ENCODE results near the gene HABP2.

HABP2 gene

DNA sequence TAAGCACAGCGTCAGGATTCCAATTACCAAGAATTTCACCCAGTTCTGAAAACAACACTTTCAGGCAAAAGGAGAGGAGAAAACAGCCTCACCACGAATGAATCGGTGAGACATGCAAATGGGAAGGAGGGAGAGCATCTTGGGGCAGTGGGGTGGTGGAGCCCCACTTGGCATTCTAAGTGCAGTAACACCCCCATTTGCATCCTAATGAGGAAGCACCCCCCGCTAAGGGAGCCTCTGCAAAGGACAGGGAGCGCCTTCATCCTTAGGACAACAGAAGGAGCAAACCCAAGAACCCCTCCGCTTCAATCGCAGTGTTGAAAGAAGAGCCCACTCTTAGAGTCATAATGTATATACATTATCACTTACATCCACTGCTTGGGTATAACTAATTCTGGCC, 64.2 kb downstream of the HABP2 start:
- no peak overlapping the region for H3K27ac Mint-ChIP-seq (ENCODE audit: low read depth)
- H3K9me3 Mint-ChIP-seq = no peaks in the 10 kb centered on the region
- no peak for DNase-seq (ENCODE audit: low spot score in 2 of 2)
- H3K4me3 Mint-ChIP-seq = no peak overlapping the region
- peaks cover 76% of the 10 kb centered on the region for H3K27me3 Mint-ChIP-seq
- no peaks in the 10 kb centered on the region for H3K4me1 Mint-ChIP-seq
- no peak for ATAC-seq (replicated peaks; ENCODE audit: extremely low read depth, poor library complexity, severe bottlenecking)
- no peaks in the 10 kb centered on the region for H3K36me3 Mint-ChIP-seq (ENCODE audit: insufficient read depth)

DNA sequence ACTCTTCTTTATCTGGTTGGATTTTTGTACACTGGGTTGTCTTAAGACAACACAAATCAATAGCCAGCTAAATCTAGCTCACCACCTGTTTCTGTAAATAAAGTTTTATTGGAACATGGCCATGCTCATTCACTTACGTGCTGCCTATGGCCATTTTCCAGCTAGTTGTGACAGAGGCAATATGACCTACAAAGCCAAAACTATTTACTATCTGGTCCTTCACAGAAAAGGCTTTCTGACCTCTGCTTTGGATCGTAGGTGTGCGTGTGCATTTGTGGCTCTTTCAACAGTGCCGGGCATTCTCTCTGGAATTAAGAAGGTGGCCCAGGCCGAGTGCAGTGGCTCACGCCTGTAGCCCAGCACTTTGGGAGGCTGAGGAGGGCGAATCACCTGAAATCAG, 65.5 kb downstream of the HABP2 start:
- H3K27ac Mint-ChIP-seq (ENCODE audit: low read depth) = no peak overlapping the region
- no peaks in the 10 kb centered on the region for H3K36me3 Mint-ChIP-seq (ENCODE audit: insufficient read depth)
- peaks cover 71% of the 10 kb centered on the region for H3K27me3 Mint-ChIP-seq
- DNase-seq (ENCODE audit: low spot score in 2 of 2) (no peak), ATAC-seq (replicated peaks; ENCODE audit: extremely low read depth, poor library complexity, severe bottlenecking) (no peak)
- no peaks in the 10 kb centered on the region for H3K9me3 Mint-ChIP-seq
- no peak overlapping the region for H3K4me3 Mint-ChIP-seq
- no peaks in the 10 kb centered on the region for H3K4me1 Mint-ChIP-seq

DNA sequence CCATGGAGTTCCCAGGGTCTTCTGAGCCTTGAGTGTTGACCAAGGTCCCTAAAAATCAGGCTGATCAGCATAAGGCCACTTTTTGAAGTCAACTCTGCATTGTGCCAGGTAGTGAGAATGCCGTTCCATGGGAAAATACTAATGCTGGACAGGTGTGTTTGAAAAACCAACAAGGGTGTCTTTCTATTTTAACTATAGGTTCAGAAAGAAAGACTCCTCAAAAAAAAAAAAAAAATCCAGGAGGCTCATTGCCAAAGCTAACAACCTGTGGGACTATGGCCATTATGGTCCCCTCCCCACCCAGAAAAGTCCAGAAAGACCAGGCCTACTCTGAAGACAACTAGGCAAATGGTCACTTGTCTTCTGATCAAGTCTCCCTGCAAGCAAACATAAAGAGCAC, 66.5 kb downstream of the HABP2 start:
- Mint-ChIP-seq H3K27ac (ENCODE audit: low read depth) (no peak overlapping the region), H3K4me3 (no peak overlapping the region), H3K4me1 (no peaks in the 10 kb centered on the region), H3K9me3 (no peaks in the 10 kb centered on the region), H3K36me3 (ENCODE audit: insufficient read depth) (no peaks in the 10 kb centered on the region), H3K27me3 (peaks cover 71% of the 10 kb centered on the region)
- DNase-seq (ENCODE audit: low spot score in 2 of 2) (no peak), ATAC-seq (replicated peaks; ENCODE audit: extremely low read depth, poor library complexity, severe bottlenecking) (no peak)

DNA sequence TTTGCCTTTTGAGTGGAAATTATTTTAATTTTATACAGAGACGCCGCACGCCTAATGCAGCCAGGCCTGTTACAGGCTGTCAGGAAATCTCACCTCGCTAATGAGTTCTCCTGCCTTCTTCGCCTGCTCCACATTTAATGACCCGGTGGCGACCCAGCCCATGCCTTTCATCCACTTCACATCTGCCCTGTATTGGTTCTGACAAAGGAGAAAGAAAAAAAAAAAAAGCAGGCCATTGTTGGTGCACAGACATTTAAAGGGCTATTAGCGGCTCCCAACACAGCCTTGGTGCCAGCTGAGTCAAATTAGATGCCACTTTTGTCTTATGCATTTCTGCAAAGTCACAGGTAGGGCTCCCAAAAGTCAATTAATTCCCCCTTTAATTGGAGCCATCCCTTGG, 67.7 kb downstream of the HABP2 start:
- Mint-ChIP-seq H3K27me3 (peaks cover 75% of the 10 kb centered on the region), H3K4me3 (no peak overlapping the region), H3K4me1 (no peaks in the 10 kb centered on the region), H3K9me3 (no peaks in the 10 kb centered on the region), H3K36me3 (ENCODE audit: insufficient read depth) (no peaks in the 10 kb centered on the region), H3K27ac (ENCODE audit: low read depth) (no peak overlapping the region)
- no peak for ATAC-seq (replicated peaks; ENCODE audit: extremely low read depth, poor library complexity, severe bottlenecking)
- no peak for DNase-seq (ENCODE audit: low spot score in 2 of 2)

DNA sequence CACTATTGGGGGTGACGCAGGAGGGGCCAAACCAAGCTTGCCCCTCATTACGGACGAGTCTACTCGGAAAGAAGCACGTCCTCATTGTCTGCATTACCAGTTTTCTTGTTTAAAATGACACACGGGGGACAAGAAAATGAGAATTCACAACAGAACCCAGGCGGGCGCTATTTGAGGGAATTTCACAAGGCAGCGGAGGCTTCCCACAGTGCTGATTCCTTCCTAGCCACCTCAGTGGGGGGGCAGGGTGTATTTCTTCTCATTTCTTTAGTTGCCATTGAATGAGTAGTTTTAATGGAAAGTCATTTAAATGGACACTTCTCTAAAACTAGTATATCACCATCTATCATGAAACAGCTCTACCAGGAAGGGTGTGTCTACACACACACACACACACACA, 68.1 kb downstream of the HABP2 start:
- H3K4me1 Mint-ChIP-seq = no peaks in the 10 kb centered on the region
- H3K27me3 Mint-ChIP-seq = peaks cover 73% of the 10 kb centered on the region
- H3K4me3 Mint-ChIP-seq = no peak overlapping the region
- DNase-seq (ENCODE audit: low spot score in 2 of 2) (no peak), ATAC-seq (replicated peaks; ENCODE audit: extremely low read depth, poor library complexity, severe bottlenecking) (no peak)
- H3K27ac Mint-ChIP-seq (ENCODE audit: low read depth) = no peak overlapping the region
- H3K9me3 Mint-ChIP-seq = no peaks in the 10 kb centered on the region
- H3K36me3 Mint-ChIP-seq (ENCODE audit: insufficient read depth) = no peaks in the 10 kb centered on the region

DNA sequence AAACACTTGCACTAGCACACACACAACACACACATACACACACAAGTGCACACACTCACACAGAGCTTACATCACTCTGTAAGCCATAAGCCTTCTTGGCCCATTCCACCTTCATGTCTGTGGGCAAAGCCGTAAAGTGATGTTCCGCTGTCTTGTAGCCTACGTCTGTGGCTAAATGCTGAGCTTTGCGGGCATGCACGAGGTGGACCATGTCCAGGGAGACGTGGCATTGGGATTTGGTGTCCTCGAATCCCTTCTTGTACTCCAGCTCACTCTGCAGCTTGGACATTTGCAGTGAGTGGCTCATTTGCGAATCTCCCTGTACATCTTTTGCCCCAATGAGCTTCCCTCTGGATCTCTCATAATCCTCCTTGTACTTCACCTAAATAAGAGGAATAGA, 68.9 kb downstream of the HABP2 start:
- H3K4me3 Mint-ChIP-seq = no peak overlapping the region
- peaks cover 64% of the 10 kb centered on the region for H3K27me3 Mint-ChIP-seq
- no peak overlapping the region for H3K27ac Mint-ChIP-seq (ENCODE audit: low read depth)
- DNase-seq (ENCODE audit: low spot score in 2 of 2) = no peak
- no peak for ATAC-seq (replicated peaks; ENCODE audit: extremely low read depth, poor library complexity, severe bottlenecking)
- no peaks in the 10 kb centered on the region for H3K9me3 Mint-ChIP-seq
- H3K36me3 Mint-ChIP-seq (ENCODE audit: insufficient read depth) = no peaks in the 10 kb centered on the region
- H3K4me1 Mint-ChIP-seq = no peaks in the 10 kb centered on the region

DNA sequence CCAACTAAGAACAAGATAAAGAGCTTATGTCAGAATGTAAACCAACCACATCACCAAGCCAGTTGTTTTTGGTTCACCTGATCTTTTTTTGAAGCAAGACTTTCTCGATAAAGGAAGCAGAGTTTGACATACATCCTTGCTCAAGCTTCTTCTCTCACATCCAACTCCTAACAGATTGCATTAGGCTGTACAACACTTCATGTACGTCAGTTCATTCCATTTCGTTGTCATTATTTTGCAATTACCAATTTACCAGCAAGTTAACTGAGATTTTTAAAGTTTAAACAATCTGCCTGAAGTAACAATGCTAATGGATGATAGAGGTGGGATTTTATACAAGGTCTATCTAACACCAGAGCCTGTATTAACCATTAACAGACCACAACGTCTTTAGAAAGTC, 70.0 kb downstream of the HABP2 start:
- Mint-ChIP-seq H3K27ac (ENCODE audit: low read depth) (no peak overlapping the region), H3K9me3 (no peaks in the 10 kb centered on the region), H3K36me3 (ENCODE audit: insufficient read depth) (no peaks in the 10 kb centered on the region), H3K4me1 (no peaks in the 10 kb centered on the region), H3K27me3 (peaks cover 54% of the 10 kb centered on the region), H3K4me3 (no peak overlapping the region)
- no peak for ATAC-seq (replicated peaks; ENCODE audit: extremely low read depth, poor library complexity, severe bottlenecking)
- no peak for DNase-seq (ENCODE audit: low spot score in 2 of 2)

DNA sequence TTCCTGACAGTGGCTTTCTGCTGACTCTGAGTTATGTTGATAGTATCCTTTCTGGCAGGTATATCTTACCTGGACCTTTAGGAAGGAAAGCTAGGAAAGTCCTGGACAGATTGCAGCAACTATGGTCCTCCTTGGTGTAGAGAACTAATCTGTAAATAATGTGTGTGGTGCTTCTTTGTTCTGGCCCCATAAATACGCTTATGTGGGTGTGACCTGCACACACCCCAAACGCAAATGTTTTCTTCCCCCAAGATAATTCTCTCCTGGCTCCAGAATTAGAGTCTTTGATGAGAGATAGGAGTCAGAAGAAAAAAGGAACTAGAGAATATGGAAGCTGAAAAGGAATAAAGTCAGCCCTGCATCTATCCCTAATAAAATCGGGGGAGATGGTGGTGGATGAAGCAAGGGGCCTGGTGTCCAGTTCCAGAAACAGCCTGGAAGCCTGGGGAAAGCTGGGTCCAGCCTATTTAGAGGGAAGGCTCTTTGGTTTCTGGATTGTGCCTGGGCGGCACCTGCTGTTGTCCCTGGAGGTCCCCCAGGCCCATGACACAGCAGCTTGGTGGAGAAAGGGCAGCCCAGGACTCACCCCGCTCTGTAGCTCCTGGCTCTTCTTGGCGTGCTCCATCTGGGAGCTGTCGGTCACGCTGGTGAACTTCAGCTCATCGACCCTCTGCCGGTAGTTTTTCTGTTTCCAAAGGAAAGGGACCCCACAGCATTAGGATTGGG, 72.8 kb downstream of the HABP2 start:
- H3K27me3 Mint-ChIP-seq = peaks cover 31% of the 10 kb centered on the region
- H3K4me1 Mint-ChIP-seq = no peaks in the 10 kb centered on the region
- H3K27ac Mint-ChIP-seq (ENCODE audit: low read depth) = no peak overlapping the region
- H3K9me3 Mint-ChIP-seq = no peaks in the 10 kb centered on the region
- no peaks in the 10 kb centered on the region for H3K36me3 Mint-ChIP-seq (ENCODE audit: insufficient read depth)
- no peak overlapping the region for H3K4me3 Mint-ChIP-seq
- DNase-seq (ENCODE audit: low spot score in 2 of 2) = no peak
- no peak for ATAC-seq (replicated peaks; ENCODE audit: extremely low read depth, poor library complexity, severe bottlenecking)

DNA sequence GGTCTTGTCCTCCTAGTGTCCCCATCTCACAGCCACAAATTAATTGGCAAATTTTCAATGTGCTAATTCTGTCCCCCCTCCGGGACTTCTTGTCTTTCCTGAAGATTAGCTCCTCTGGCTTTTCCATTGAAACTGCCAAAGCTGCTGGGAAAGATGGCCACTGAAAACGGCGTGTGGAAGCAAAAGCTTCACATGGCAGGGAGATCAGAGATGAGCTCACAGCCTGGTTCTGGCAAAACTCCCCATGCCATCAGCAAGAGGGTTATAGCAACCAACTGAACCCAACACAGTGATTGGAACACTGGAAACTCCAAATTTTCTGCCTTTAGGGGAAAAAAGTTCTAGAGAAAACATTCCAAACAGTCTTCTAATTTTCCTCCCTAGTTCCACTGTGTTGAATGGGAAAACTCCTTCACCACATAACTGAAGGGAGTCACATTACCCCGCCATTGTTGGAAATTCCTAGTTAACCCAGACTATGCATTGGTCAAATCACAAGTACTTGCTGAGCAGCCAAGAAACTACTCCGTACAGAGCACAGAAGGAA, 74.0 kb downstream of the HABP2 start:
- H3K9me3 Mint-ChIP-seq = no peaks in the 10 kb centered on the region
- H3K36me3 Mint-ChIP-seq (ENCODE audit: insufficient read depth) = no peaks in the 10 kb centered on the region
- DNase-seq (ENCODE audit: low spot score in 2 of 2) (no peak), ATAC-seq (replicated peaks; ENCODE audit: extremely low read depth, poor library complexity, severe bottlenecking) (no peak)
- no peaks in the 10 kb centered on the region for H3K4me1 Mint-ChIP-seq
- H3K4me3 Mint-ChIP-seq = no peak overlapping the region
- H3K27me3 Mint-ChIP-seq = peaks cover 24% of the 10 kb centered on the region
- H3K27ac Mint-ChIP-seq (ENCODE audit: low read depth) = no peak overlapping the region

DNA sequence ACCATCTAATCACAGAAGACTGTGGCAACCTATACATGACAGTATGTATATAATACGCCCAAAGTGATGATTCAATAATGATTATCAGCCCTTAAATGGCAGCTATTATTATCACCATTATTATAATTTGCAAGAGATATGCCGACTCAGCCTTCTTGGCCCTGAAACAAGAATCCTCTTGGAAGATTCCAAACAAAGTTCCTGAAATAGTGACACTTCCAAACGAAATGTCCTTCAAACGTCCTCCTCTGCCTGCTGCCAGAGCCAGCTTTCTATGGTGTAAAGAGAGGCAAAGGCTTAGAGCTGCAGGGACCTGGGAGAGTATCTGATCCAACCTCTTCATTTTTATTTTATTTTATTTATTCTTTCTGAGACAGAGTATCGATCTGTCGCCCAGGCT, 75.0 kb downstream of the HABP2 start:
- H3K36me3 Mint-ChIP-seq (ENCODE audit: insufficient read depth) = no peaks in the 10 kb centered on the region
- no peaks in the 10 kb centered on the region for H3K9me3 Mint-ChIP-seq
- no peaks in the 10 kb centered on the region for H3K4me1 Mint-ChIP-seq
- ATAC-seq (replicated peaks; ENCODE audit: extremely low read depth, poor library complexity, severe bottlenecking) (no peak), DNase-seq (ENCODE audit: low spot score in 2 of 2) (no peak)
- no peak overlapping the region for H3K4me3 Mint-ChIP-seq
- H3K27me3 Mint-ChIP-seq = peaks cover 24% of the 10 kb centered on the region
- H3K27ac Mint-ChIP-seq (ENCODE audit: low read depth) = no peak overlapping the region

DNA sequence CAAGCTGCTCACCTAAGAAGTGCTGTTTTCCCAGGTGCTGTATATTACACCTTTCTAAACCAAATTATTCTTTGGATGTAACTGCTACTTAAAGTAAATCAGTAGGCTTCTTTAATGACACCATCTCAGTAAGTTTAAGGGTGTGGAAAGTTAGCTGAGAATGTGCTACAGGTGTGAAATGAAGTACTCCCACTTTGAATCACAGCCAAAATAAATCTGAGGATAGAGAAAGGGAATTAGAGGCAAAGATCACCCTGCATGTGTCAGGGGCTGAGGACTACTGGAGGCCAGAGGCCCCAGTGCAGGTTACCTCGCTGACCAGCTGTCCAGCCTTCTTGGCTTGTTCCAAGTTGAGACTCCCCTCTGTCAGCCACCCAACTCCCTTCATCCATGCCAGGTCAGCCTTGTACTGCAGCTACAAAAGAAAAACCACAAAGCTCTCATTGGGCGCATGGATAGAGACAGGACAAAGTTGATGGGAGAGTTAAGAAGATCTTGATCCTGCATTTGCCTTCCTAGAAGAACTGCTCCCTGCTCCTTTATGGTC, 75.8 kb downstream of the HABP2 start:
- Mint-ChIP-seq H3K36me3 (ENCODE audit: insufficient read depth) (no peaks in the 10 kb centered on the region), H3K4me3 (no peak overlapping the region), H3K4me1 (no peaks in the 10 kb centered on the region), H3K27ac (ENCODE audit: low read depth) (no peak overlapping the region), H3K27me3 (peaks cover 21% of the 10 kb centered on the region), H3K9me3 (no peaks in the 10 kb centered on the region)
- ATAC-seq (replicated peaks; ENCODE audit: extremely low read depth, poor library complexity, severe bottlenecking) (no peak), DNase-seq (ENCODE audit: low spot score in 2 of 2) (no peak)

DNA sequence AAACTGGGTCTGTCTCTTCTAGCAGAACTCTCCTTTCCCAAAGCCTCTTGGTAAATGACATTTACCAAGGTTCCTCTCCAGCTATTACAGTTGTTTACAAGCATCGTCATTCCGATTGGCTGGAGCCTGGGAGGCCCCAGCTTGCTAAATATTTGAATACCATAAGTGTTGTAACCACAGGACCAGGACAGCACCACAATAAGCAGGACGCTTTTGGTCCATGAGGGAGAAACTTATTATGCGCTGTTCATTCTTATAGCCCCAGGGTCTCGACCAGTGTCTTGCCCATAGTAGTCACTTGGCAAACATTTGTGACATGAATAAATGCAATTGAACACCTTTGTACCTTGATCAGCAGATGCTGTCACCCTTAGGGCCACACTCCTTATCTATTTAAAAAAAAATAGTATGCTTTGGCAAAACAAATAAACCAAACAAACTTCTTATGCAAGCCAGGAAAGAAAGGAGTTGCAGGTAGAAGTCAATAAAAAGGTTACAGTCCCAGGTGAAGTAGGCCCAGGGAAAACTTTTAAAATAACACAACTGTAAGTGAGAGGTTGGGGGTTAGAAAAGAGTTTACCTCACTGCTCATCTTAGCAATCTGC, 78.2 kb downstream of the HABP2 start:
- no peak for DNase-seq (ENCODE audit: low spot score in 2 of 2)
- Mint-ChIP-seq H3K27ac (ENCODE audit: low read depth) (no peak overlapping the region), H3K36me3 (ENCODE audit: insufficient read depth) (no peaks in the 10 kb centered on the region), H3K4me1 (no peaks in the 10 kb centered on the region), H3K4me3 (no peak overlapping the region), H3K27me3 (peaks cover 12% of the 10 kb centered on the region), H3K9me3 (no peaks in the 10 kb centered on the region)
- ATAC-seq (replicated peaks; ENCODE audit: extremely low read depth, poor library complexity, severe bottlenecking) = no peak

DNA sequence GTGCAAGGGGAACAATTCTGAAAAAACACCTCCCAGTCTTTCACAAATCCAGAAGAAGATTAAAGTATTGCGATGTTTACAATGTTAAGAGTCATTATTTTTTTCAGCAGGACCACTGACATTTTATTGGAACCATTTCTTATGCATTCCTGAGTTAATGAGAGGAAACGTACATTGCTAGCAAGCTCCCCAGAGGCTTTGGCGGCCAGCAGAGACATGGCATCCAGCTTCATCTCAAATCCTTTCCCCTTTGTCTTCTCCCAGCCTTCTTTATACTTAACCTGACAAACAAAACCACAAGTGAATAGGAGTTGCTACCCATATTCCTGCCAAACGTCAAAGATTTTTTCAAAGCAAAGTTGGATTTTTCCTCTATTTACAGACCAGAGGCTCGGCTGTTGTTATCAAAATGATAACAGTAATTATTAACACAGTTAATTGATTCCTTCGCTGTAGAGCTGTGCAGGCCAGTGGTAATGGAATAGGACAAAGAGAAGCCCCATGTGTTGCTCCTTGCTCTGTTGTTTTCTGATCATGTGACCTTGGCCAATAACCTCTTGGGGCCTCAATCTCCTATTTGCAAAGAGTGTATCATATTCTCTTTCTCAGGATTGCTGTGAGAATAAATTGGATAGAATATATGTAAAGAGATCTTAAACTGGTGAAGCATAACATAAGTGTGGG, 79.0 kb downstream of the HABP2 start:
- DNase-seq (ENCODE audit: low spot score in 2 of 2) (no peak), ATAC-seq (replicated peaks; ENCODE audit: extremely low read depth, poor library complexity, severe bottlenecking) (no peak)
- Mint-ChIP-seq H3K4me3 (no peak overlapping the region), H3K4me1 (no peaks in the 10 kb centered on the region), H3K36me3 (ENCODE audit: insufficient read depth) (no peaks in the 10 kb centered on the region), H3K9me3 (no peaks in the 10 kb centered on the region), H3K27ac (ENCODE audit: low read depth) (no peak overlapping the region), H3K27me3 (peaks cover 20% of the 10 kb centered on the region)

All from central memory CD8-positive, alpha-beta T cell (primary cell).